ENCODE measurements around the gene TPSB2.

GRCh38 chr16:1224558-1224957 lies 5.4 kb downstream of the TPSB2 start:
- TF ChIP-seq GATA2 (IDR thresholded peaks at IDR 0.05; ENCODE audit: low read depth, low read length) (no peak), GATA3 (IDR thresholded peaks at IDR 0.05; ENCODE audit: low read depth, low read length) (no peak)

All from SH-SY5Y (cell line).